Stimulated activated naive CD8-positive, alpha-beta T cell treated with anti-CD3 and anti-CD28 coated beads, Interleukin-15, Interleukin-2, amounts not matched to agents 100 U/mL and 50 U/mL, for 24 hours (primary cell): ENCODE data around the gene HRG.

Experiments used
- ATAC-seq: fragments of 150-1000 bp; cut with Tn5 transposase; one replicate; pipeline ENCODE4 v1.10.0; 2021
- DNase-seq: peaks from one replicate; pipeline ENCODE4 v3.0.0; 2021

Gene HRG

DNA sequence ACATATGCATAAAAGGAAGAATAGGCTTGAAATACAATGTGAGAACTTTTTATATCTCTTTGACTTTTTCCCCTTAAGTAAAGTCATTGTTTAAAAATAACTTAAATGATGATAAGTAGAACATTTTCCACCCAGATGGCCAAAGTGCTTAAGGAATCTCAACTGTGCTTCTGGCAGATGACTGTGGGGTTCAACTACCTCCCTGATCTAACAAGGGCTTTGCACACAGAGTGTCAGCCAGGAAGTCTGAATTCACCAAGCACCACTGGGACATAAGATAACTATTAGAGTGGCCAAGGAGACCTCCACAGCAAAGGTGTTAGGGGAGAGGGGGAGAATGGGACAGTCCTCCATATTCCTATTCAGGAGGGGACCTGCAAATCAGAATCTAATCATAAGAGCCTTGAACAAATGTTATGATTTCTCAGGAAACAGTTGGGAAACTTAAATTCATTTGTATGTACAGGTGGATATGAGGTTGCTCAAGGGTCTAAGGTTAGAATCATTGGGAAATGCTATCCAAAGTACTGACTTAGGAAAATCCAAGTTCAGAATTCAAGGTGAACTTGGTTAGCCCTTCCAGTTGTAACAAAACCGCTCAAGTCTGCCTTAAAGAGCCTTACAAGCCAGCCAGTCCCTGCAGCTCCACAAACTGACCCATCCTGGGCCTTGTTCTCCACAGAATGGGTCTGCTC, 25.9 kb upstream of the HRG start, which contains the start of gene FETUB:
Gene FETUB, plus strand, starts transcription at position 622 of the 695 bp plus-strand sequence. Its CDS starts 62 bp downstream, at position 684.
- DNase-seq (no peak), ATAC-seq (no peak)

DNA sequence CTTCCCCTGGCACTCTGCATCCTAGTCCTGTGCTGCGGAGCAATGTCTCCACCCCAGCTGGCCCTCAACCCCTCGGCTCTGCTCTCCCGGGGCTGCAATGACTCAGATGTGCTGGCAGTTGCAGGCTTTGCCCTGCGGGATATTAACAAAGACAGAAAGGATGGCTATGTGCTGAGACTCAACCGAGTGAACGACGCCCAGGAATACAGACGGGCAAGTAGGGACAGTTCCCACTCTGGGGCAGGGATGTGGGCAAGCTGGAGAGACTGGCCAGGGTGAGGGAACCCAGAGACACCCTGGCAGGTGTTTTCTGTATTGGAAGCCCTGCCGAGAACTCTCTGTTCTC, 25.4 kb upstream of the HRG start:
- DNase-seq (no peak), ATAC-seq (no peak)

DNA sequence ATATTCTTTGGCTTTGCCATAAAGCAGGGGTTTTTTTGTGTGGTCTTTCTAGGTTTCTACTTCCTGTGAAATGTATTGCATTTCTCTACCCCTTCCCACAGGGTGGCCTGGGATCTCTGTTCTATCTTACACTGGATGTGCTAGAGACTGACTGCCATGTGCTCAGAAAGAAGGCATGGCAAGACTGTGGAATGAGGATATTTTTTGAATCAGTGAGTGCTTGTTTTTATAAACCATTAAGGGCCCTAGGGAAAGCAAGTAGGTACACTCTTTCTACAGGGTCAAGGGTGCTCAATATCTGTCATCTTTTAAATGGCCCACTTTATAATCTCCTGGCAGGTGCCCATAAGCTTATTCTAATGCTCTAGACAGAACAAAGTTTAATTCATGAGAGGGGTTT, 24.9 kb upstream of the HRG start:
- ATAC-seq, result no peak
- DNase-seq, result no peak

DNA sequence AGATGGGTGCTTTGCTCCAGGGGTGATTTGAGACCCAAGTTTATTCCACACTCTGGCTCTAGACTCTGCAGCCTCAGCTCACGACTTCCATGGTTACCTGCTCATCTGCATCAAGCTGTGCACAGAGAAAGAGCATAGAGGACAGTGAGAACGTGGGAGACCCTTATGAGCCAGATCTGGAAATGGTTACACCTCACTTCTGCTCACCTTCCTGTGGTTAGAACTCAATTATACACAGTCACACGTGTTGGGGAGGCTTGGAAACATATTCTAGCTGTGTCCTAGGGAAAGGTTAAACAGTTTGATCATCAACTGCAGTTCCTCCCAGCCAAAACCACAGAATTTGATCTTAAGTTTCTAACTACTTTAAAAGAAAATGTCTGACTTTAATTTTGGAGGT, 23.8 kb upstream of the HRG start:
- DNase-seq (no peak), ATAC-seq (peak; percentile 75)

DNA sequence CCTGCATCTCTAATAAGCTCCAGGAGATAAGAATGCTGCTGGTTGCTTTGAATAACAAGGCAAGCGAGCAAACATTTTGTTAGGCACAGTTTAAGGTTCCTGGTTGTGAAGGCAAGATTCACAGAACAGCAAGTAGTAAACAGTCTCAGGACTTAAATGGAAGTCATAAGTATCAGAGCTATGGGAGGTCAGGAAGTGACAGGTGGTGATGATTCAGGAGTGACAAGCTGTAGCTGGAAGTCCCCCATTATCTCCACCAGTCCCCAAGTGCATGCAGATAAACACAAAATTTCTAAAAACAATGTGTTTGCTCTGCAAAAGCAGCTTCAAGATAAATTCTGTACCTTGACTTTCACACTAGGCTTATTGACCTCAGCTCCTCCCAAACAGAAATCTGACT, 22.3 kb upstream of the HRG start:
- DNase-seq (no peak), ATAC-seq (peak; percentile 78)

DNA sequence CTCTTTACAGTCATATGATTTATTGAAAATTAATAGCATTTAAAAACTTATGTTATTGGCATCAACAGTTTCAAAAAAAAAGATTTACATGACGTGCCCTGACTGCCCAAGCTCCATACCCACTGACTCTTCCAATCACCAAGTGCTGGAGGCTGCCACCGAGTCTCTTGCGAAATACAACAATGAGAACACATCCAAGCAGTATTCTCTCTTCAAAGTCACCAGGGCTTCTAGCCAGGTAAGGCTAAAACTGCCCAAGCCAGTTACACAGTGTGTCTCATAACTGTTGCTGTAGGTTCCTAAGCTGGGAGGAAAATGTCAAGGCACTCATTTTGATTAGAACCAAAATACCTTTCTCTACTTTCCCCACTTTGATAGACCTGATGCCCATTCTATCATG, 21.1 kb upstream of the HRG start:
- ATAC-seq (no peak), DNase-seq (no peak)

DNA sequence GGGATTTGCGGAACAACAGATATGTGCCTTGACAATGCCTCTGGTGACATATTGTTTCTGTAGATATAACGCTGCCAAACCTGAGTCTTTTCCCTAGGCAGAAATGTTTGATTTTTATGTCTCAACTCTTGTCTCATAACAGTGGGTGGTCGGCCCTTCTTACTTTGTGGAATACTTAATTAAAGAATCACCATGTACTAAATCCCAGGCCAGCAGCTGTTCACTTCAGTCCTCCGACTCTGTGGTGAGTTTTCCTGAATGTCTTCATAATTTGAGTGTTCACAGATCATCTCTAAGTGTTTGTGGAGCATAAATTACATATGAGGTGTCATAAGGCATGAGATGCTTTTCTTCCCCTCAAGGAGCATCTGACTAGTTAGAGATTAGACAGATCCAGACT, 19.7 kb upstream of the HRG start:
- no peak for ATAC-seq
- no peak for DNase-seq

DNA sequence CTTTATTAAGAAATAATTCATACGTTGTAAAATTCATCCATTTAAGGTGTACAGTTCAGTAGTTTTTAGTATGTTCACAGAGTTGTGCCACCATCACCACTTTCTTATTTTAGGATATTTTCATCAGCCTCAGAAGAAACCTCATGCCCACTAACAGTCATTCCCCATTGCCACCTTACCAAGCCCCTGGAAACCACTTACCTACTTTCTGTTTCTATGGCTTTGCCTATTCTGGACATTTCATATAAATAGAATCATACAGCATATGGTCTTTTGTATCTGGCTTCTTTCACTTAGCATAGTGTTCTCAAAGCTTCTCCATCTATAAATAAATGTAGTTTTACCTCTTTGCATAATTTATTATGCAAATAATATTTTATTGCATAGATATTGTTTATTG, 19.0 kb upstream of the HRG start:
- no peak for DNase-seq
- no peak for ATAC-seq

DNA sequence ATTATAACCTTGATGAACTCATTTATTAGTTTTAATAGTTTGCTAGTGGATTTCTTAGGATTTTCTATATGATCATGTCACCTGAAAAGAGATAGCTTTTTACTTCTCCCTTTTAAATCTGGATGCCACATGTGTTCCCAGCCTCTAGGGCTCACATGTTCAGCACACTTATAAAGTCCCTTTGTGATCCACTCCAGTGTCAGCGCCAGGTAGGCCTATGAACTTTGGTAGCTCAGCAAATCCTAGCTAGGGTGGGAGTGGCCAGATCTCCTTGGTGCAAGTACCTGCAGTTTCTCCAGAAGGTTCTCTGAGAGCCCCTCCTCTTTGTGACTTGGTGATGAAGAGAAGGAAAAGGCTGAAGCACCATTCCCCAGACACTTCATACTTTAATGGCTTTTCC, 17.0 kb upstream of the HRG start:
- no peak for DNase-seq
- no peak for ATAC-seq

DNA sequence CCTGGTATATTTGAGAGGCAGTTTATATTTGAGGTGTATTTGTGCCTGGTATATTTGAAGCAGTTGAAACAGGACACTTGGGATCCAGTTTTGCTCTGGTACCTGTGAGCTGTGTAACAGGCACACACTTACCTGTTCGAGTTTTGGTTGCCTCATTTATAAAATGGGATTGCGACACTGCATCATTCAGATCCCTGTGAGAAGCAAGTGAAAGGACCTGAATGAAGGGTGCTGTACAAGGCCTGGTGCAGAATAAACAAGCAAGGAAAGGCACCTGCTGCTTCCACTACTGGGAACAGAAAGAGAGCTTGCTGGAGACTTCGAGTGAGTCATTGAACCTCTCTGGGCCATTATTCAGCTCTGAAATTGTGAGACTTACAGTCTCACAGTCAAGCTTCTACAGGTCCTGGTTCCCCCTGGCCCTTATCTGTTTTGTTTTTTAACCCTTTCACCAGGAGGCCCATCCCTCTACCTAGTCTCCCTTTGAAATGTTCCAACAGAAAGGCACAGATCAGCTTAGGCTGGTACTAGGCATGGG, 14.1 kb upstream of the HRG start:
- DNase-seq, result no peak
- ATAC-seq, result no peak

DNA sequence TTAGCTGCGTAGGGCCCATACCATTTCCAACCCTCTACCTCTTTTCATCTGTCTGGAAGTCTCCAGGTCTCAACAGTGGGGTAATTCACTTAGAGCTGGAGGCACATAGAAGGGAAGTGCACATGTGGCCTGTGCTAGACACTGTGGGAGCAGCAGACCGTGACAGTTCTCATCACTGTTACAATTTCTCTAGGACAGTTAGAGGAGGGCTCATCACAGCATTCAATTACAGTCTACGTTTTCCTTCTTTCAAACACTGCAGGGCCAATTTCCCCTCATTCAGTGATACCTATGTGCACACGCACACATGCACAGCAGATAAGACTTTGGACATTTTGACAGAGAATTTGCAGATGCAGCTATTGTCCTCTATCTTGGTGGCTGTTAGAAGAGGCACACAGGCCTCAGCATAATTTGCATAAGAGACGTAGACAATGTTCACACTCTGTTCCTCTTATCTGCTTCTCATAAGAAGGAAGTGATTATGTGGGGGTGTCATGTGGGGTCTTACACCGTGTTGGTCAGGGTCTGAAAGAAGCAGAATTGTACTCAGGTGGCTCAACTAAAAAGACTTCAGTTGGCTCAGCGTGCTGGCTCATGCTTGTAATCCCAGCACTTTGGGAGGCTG, 12.6 kb upstream of the HRG start:
- ATAC-seq (no peak), DNase-seq (no peak)

DNA sequence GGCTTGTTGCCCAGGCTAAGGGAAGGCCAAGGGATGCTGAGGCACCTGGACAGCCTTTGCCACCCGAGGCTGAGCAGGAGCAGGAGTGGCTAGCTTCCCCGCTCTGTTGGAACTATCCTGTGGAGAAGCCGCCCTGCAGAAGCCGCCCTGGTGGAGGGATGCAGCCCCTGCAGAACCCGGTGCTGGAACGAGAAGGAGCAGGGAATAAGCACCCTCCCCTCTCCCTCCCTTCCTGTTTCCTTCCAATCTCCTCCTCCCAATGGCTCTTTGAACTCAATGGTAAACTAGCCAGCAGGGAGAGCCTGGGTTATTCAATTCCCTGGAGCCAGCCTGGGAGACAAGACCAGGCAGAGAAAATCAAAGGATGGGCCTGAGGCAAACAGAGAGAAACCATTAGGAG, 11.8 kb upstream of the HRG start:
- DNase-seq (no peak), ATAC-seq (no peak)

DNA sequence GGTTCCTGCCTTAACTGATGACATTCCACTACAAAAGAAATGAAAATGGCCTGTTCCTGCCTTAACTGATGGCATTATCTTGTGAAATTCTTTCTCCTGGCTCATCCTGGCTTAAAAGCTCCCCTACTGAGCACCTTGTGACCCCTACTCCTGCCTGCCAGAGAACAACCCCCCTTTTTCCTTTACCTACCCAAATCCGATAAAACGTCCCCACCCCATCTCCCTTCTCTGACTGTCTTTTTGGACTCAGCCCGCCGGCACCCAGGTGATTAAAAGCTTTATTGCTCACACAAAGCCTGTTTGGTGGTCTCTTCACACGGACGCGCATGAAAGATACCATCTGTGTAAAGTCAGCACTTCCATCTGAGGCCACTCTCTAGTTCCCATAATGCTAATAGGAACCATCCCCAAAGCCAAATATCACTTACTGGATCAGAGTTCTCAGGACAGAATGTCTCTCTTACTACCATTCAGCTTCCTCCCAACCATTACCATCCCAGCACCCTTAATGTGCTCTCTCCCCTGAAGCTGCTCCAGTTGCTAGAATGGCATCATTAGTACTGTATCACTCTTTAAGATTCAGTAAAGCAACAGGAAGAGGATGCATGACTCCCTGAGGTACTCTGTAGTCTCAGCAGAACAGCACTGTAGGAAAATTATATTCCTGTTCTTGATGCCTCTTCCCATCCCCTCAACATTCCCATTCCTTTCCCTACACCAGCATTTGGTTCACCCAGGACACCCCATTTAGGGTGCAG, 2.3 kb upstream of the HRG start:
- ATAC-seq (no peak), DNase-seq (no peak)

DNA sequence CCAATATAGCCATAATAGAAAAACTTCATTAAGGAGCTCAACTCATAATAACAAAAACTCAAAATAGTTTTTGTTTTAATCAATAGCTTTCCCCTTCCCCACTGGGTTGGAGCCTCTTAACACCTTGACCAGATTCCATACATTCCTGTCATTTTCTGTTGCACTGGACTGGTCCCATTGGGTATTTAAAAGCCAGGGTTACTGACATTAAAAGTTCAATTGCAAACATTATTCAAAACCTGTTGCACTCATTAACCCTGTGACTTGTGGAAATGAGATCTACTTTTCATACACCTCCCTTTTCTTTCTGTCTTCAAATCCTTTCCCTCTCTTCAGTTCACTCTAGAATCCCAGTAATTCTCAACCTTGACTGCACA, 1.7 kb upstream of the HRG start:
- ATAC-seq (no peak), DNase-seq (no peak)

DNA sequence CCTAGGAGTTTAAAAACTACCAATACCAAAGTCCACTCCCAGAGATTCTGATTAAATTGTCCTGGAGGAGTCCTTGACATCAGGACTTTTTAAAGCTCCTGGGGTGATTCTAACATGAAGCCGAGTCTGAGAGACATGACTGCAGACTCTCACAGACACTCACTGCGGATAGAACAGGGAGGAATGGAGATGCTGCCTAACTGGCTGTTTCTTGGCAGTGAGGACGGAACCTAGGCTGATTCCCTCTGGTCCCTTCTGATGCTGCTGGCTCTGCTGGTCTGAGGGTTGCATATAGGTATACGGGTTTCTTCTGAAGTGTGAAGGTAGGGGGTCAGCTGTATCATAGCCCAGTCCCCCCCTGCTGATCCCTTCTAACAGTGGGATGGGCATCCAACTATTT, 1.3 kb upstream of the HRG start:
- ATAC-seq, result no peak
- no peak for DNase-seq

DNA sequence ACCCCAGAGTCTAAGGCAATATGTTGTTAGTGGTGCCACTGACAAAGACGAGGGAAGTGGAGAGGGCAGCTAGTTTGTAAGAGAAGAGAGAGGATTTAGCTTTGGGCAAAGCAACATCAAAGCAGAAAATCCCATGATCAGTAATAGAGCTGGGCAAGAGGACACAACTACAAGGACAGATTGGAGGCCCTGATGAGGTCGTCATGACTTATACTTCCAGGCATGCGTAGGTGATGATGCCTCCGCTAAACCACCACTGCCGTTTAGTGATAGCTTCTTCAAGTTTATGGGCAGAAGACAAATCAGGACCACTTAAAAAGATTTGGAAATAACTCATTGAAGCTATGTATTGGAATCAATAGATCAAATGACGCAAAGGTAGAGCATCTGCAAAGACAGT, 2.6 kb downstream of the HRG start:
- DNase-seq, result no peak
- ATAC-seq, result no peak

DNA sequence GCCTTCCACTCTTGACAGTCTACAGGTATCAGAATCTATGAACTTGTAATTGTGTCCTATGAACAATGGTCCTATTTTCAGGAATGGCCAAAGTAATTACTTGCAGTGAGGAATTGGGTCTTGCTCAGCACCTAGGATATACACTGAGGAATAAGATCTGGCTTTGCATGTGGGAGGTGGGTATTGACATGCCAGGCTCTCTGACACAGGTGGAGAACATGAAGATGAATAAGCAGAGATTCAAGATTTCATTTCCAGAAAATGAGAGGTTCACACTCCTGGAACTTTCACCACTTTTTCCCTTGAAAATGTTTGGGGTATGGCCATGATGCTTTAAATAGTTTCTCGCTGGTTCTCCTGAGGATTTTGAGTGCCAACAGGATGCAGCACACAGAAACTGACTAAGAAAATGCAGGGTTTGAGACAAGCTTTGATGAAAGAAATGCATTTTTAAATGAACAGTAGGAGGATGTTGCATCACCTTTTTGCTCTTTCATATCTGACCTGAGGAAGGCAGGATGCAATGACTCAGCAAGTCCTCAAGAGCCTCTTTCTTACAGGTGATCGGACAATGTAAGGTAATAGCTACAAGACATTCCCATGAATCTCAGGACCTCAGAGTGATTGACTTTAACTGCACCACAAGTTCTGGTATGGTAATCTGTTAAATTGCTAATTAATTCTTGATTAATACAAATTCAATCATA, 3.7 kb downstream of the HRG start:
- no peak for DNase-seq
- ATAC-seq, result no peak

DNA sequence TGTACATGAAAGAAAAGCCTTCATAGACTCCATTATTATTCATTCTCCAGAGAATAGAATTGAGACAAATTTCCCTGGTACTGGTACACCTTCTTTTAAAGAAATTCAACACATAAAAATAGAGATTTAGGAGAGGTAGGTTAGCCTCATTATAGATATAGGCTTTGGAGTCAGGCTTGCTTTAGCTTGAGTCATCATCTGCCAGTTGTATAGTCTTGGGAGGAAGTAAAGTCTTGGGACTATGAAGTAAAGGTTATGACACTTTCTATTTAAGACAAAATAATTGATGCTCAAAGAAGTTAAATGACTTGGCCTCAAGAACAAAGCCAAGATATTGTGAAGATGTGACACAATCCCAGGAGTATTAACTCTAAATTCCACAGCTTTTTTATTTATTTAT, 4.3 kb downstream of the HRG start:
- no peak for ATAC-seq

DNA sequence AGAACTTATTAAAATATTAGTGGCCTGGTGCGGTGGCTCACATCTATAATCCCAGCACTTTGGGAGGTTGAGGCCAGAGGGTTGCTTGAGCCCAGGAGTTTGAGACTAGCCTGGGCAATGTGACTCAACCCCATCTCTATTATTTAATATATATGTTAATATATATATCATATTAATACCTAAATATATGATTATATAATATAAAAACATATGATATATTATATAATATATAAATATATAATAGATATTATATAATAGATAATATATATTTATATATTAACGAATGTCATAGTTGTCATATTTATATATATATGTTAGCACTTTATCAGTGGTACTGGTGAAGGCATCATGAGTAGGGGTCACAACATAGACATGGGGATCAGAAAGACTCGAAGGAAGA, 5.2 kb downstream of the HRG start:
- DNase-seq, result no peak
- no peak for ATAC-seq

More for the DNA sequence above, 4.3 kb downstream of the HRG start:
- DNase-seq, result no peak

DNA sequence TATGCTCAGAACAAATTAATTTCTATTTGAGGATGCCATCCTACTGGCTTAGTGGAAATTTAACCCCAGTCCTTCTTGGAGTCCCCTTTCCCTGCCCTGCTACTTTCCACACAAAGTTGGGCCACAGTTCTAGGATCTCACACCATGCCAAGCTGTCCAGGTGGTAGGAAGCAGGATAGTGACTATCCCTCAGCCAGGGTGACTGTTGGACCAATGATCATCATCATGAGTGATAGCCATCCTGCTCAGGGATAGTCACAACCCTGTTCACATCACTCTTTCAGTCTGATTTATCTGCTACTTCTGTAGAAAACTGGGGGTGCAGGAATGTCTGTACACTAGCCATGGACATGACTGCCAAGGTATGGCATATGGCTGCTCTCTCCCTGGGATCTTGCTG, 12.8 kb downstream of the HRG start:
- DNase-seq (no peak), ATAC-seq (peak; percentile 23)

DNA sequence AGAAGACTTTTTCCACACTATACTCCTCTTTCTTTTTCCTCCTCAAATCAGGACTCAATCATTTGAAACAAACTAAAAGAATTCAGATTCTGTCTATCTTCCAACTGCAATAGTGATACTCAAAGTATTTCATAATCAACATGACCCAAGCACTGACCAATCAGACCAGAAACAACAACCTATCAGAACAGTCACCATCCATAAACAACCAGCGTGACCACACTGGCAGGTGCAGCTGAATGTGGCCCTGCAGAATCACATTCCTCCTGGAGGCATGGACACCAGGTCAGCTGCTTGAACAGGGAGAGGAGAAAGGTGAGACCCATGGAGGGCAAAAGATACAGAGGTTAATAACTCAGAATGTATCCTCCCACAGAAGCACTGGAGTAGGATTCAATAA, 13.3 kb downstream of the HRG start:
- ATAC-seq, result no peak
- no peak for DNase-seq

DNA sequence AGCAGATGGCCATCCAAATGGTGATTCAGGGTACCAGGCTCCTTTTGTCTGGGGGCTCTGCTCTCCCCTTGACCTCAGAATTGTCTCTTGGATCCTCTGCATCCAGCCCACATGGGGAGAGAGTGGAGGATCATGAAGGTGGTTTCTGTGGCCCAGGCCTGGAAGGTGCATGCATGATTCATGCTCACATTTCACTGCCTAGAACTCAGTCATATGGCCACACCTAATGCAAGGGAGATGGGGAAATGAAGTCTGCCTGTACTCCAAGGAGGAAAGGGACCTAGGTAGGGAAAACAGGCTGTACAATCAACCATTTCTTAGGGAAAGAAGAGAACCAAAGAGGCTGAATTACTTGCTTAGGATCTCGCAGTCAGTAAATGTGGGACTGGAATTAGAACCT, 15.1 kb downstream of the HRG start:
- no peak for DNase-seq
- ATAC-seq, result no peak

DNA sequence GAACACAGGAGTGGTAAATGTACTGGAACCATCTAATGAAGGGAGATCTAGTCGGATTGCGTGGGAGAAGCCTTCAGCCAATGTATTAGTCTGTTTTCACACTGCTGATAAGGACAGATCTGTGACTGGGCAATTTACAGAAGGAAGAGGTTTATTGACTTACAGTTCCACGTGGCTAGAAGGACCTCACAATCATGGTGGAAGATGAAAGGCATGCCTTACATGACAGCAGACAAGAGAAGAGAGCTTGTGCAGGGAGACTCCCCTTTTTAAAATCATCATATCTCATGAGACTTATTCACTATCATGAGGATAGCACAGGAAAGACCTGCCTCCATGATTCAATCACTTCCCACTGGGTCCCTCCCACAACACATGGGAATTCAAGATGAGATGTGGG, 17.0 kb downstream of the HRG start:
- ATAC-seq, result no peak
- DNase-seq, result no peak
